C4-2B (cell line): ENCODE data around the gene FRK.

Experiments used
- ZFX ChIP-seq: fragments of 450-650 bp; IDR thresholded peaks from 2 replicates; pipeline ENCODE4 v1.6.1; 2017
- TF ChIP-seq, protein P1 (sequence below): fragments of 450-650 bp; conservative IDR thresholded peaks from 2 replicates; pipeline ENCODE4 v1.5.1; 2017; ENCODE audit warnings: mild to moderate bottlenecking

DNA sequence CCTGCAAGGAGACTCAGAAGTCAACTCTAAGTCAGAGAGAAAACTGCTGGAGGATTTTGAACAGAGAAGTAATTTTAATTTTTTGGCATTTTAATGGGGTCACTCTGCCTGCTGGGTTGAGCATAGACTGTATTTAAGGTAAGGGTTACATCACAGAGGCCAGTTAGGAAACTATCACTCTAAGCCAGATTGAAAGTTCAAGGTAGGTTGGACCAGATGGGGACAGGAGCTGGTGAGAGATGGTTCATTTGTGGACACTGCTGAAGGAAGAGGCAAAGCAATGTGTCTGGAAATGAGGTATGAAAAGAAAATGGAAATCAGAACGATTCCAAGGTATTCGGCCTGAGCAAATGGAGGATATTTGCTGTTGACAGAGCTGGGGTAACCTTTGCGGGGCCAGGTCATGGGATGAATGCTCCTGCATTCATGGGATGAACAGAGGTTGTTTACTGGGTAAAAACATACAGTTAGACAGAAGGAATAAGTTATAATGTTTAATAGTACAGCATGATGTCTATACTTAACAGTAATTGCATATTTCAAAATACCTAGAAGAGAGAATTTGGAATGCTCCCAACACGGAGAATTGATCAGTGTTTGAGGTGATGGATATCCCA is 26.9 kb downstream of the FRK start:
- TF ChIP-seq, protein P1, sequence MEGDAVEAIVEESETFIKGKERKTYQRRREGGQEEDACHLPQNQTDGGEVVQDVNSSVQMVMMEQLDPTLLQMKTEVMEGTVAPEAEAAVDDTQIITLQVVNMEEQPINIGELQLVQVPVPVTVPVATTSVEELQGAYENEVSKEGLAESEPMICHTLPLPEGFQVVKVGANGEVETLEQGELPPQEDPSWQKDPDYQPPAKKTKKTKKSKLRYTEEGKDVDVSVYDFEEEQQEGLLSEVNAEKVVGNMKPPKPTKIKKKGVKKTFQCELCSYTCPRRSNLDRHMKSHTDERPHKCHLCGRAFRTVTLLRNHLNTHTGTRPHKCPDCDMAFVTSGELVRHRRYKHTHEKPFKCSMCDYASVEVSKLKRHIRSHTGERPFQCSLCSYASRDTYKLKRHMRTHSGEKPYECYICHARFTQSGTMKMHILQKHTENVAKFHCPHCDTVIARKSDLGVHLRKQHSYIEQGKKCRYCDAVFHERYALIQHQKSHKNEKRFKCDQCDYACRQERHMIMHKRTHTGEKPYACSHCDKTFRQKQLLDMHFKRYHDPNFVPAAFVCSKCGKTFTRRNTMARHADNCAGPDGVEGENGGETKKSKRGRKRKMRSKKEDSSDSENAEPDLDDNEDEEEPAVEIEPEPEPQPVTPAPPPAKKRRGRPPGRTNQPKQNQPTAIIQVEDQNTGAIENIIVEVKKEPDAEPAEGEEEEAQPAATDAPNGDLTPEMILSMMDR = no peak
- no peak for TF ChIP-seq ZFX
